GM21515 (cell line): ENCODE data around the gene CXCL11.
"Not testable (repeated sequence)": the region's sequence is repeated elsewhere in the genome, so short reads cannot be mapped to it uniquely, and the experiment has no call there.

Experiments
- ATAC-seq: cut with Tn5 transposase; IDR thresholded peaks from one replicate; pipeline ENCODE4 v1.9.1; 2021; ENCODE audit not compliant: unreplicated experiment

The CXCL11 gene

GRCh38 chr4:76035799-76036380 is at the start of gene CXCL11:
Gene CXCL11 (minus strand): TSS chr4:76036070. CDS start chr4:76035987, 83 bp downstream.
- ATAC-seq, result no peak

GRCh38 chr4:76084542-76084941 is 48.7 kb upstream of the CXCL11 start:
- no peak for ATAC-seq

GRCh38 chr4:76083386-76083988 is 47.6 kb upstream of the CXCL11 start:
- ATAC-seq, result no peak

DNA sequence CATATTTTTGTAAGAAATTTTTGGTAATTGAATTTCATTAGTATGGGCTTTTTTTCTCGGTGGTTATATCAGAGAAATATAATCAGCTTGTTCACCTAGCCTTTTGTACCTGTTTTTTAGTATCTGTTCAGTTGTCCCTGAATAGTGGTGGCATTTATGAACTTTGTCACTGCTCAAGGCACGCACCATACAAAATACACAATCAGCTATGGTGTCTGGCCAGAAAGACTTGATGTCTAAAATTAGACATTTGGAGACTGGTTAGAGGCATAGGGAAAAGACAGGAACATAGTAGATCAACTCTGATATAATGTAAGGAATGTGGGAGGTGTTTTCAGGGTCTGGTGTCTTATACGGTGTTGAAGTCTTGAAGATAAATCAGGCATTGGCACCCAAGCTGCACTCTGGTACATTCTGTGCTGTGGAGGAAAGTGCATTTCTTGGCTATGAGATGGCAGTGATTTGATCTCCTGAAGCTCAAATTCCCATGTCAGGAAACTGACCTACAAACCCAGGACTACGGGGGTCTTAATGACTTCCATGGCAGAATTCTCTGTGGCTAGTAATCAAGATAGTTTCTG is 42.3 kb upstream of the CXCL11 start:
- no peak for ATAC-seq

- no peak for ATAC-seq
Observed at GRCh38 chr4:76074993-76075600, 39.2 kb upstream of the CXCL11 start.

DNA sequence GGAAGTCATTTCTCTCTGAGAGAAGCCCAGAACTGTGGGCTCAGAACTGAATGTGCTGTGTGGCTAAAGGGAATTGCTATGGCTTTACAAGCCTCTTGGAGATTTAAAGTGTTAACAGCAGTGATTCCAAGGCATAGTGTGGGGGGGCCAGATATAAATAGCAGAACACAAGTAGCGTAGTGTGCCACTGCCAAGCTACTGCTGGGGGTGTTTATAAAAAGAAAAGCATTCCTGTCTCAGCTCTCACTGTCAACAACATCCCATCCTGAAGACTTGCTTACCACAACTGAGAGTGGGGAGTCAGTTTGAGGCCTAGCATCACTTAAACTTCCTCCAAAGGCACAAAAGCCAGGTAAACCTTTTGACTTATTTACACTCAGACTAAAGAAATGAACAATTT is 38.6 kb upstream of the CXCL11 start, which contains the start of gene ART3:
Gene ART3 (plus strand): TSS at position 242 of the 400 bp plus-strand sequence. CDS start 1,181 bp downstream, outside the sequence.
- ATAC-seq, result no peak

DNA sequence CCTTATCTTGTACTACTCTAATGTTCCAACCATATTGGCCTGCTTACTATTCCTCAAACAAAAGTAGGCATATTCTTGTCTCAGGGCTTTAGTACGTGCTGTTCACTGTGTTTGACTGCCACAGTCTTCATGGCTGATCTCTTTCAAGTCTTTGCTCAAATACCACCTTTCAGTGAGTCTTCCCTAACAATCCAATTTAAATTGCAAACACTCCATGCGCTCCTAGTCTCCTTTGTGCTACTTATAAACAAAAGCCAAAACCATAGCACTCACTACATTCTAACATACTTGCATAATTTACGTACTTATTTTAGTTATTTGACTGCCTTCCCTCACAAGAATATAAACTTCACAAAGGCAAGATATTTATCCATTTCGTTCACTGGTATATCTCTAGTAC is 36.9 kb upstream of the CXCL11 start:
- ATAC-seq, result no peak

DNA sequence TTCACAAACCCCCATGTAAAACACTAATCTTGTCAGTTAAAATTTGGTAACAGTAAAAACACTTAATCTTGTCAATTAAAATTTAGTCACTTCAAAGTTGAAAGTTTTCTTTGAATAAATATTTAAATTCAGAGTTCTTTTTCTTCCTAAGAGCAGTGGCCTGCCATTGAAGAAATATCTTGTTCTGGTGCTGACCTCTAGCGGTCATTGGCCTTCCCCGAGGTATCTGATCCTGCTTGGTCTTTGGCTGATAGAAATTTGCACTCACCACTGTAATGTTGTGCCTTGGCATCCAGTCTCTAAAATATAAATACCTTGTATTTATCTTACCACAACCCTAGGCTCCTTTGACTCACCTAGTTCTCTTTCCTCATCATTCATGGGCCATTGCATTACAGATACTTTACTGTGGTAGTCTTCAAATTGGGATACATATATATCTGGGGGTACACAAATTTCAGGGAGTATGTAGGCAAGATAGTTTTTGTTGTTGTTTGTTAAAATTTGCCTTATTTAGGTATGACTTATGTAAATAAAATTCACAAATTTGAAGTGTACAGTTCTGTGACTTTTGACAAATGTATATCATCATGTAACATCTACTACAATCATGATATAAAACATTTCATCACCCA is 31.9 kb upstream of the CXCL11 start:
- peak; percentile 83 for ATAC-seq

- no peak for ATAC-seq
Observed at GRCh38 chr4:76066546-76066945, 30.7 kb upstream of the CXCL11 start.

GRCh38 chr4:76061982-76062381 is 26.1 kb upstream of the CXCL11 start:
- ATAC-seq, result peak; percentile 45

DNA sequence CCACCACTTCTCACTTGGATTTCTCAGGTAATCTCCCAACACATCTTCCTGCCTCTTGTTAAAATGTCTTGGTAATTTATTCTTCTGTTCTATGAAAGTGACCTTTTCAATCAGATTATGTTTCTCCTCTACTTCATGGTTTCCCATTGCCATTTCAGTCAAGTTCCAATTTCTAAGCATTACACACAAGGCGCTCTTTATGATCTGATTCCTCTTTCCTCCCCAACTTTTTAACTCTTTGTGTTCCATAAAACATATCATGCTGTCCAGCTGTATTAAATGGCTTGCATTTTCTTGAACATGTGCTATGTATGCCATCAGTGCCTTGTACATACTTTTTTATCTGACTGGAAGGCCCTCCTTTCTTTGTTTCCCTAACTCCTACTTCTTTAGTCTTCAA is 25.6 kb upstream of the CXCL11 start:
- no peak for ATAC-seq

- ATAC-seq, result no peak
Observed at GRCh38 chr4:76060506-76060905, 24.6 kb upstream of the CXCL11 start.

- no peak for ATAC-seq
Observed at GRCh38 chr4:76059750-76060149, 23.9 kb upstream of the CXCL11 start.

- ATAC-seq, result no peak
Observed at GRCh38 chr4:76058888-76059426, 23.1 kb upstream of the CXCL11 start.

DNA sequence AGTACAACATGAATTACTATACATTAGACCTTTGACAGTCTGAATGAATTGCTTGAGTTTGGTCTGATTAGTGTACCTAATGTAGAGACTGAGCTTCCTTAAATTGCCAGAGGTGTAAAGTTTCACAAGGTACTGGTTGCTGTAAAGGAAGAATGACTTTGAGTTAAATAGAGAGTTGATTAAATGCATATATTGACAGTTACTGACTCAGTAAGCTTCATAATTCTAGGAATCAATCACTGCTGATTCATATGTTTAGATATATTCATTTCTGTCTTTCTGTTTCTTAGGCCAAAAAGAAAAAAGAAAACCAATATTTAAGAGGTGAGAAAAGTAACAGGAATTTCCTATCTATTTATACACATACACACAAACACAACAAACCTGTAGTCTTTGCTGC is 22.4 kb upstream of the CXCL11 start:
- ATAC-seq, result peak; percentile 39

- no peak for ATAC-seq
Observed at GRCh38 chr4:76055421-76055820, 19.6 kb upstream of the CXCL11 start.

- peak; percentile 98 for ATAC-seq
Observed at GRCh38 chr4:76055016-76055415, 19.1 kb upstream of the CXCL11 start.

DNA sequence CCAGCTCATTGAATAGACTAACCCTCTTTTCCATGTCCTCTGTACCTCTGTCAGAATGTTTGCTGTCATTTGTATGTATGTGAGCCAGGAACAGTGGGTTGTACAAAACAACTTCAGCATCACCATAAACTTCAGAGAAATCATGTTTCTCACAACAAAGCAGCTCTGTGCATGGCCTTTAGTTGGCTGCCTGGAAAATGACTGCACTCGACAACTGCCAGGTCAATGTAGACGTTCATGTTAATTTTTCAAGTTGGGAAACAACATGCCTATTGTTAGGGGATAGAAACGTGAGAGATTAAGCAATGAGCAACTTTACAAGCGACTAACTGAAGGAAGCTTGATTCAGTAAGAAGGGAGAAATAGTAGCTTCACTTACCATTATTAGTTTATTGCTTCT is 17.9 kb upstream of the CXCL11 start:
- ATAC-seq, result no peak

DNA sequence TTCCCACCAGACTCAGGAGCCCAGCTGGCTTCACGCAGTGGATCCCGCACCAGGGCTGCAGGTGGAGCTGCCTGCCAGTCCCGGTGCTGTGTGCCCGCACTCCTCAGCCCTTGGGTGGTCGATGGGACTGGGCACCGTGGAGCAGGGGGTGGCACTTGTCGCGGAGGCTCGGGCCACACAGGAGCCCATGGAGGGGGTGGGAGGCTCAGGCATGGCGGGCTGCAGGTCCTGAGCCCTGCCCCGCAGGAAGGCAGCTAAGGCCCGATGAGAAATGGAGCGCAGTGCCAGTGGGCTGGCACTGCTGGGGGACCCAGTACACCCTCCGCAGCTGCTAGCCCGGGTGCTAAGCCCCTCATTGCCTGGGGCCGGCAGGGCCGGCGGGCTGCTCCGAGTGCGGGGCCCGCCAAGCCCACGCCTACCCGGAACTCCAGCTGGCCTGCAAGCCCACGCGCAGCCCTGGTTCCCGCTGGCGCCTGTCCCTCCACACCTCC is 14.7 kb upstream of the CXCL11 start:
- ATAC-seq, result not testable (repeated sequence)

GRCh38 chr4:76049860-76050416 is 14.1 kb upstream of the CXCL11 start:
- ATAC-seq, result not testable (repeated sequence)

GRCh38 chr4:76044686-76045085 is 8.8 kb upstream of the CXCL11 start:
- not testable (repeated sequence) for ATAC-seq
